ENCODE measurements around the gene SMURF2. TPM values are rescaled to one million over a fixed set of nuclear protein-coding genes. Genes with fewer than 3 reads are reported as not detected.

The SMURF2 gene
- total and polyA plus RNA-seq, 2 of the 4 experiments (the other 2 are of a cell fraction) = 131 to 774 TPM

DNA sequence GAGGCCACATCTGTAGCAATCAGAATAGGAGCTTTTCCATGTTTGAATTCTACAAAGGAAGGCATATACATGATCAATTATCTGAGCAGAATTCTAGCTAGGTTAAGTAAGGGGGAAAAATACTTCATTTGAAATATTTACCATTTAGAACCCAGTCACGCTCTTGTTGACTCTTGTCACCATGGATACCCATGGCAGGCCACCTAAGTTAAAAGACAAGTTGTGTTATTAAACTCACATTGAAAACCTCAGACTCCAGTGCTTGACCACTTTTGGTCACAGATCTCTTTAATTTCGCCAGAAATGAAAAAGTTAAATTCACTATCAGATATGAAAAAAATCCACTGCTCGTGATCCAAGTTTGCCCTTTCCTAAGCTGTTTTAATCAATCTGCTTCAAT, 160.1 kb downstream of the SMURF2 start:
- no peak overlapping the region for H4K91ac ChIP-seq (ENCODE audit: insufficient read depth, low read depth, low read length)
- H4K5ac ChIP-seq (ENCODE audit: low read depth, low read length) = no peak overlapping the region
- H2BK120ac ChIP-seq (ENCODE audit: low read depth, low read length) = no peak overlapping the region
- H3K79me1 ChIP-seq (ENCODE audit: low read depth in 1 of 2, low read length in 2 of 2) = peaks cover 22 to 51% of the 10 kb centered on the region in 2 experiments
- H2AK5ac ChIP-seq (ENCODE audit: low read depth, low read length) = no peak overlapping the region
- ATAC-seq (ENCODE audit: low read depth) = no peak
- peaks cover 3% of the 10 kb centered on the region; the same call in 1 of the 2 replicates for H3K9me1 ChIP-seq (ENCODE audit: insufficient read depth, low read length)
- no peak overlapping the region for H3K9ac ChIP-seq (ENCODE audit: low read depth, low read length)
- dilution Hi-C loops (cut with HindIII; ENCODE audit: low sequenced_read_pairs, unreplicated experiment) (no loop called here), in situ Hi-C loops (cut with MboI; ENCODE audit: low sequenced_read_pairs) (no loop called here), intact Hi-C loops (cut with micrococcal nuclease) (no loop called here)
- no peak overlapping the region for H3K56ac ChIP-seq (ENCODE audit: extremely low read depth, insufficient read depth, low read length)
- no peak overlapping the region for H2BK20ac ChIP-seq (ENCODE audit: low read depth, low read length)
- H2BK15ac ChIP-seq (ENCODE audit: low read depth, low read length) = no peak overlapping the region
- H3K27ac ChIP-seq (ENCODE audit: insufficient read depth, low read length) = no peak overlapping the region
- no peak for TF ChIP-seq CHD1 (IDR thresholded peaks at IDR 0.05; ENCODE audit: low read depth, low read length)
- TF ChIP-seq RAD21 (IDR thresholded peaks at IDR 0.05; ENCODE audit: low read length) = no peak
- no peak for TF ChIP-seq NFE2L2 (IDR thresholded peaks at IDR 0.05; ENCODE audit: low read depth, low read length)
- ChIA-PET POLR2A (ENCODE audit: unreplicated experiment) (no interaction called here), CTCF (no interaction called here)
- H3K27me3 ChIP-seq (ENCODE audit: control insufficient read depth, insufficient read depth, low read length) = no peaks in the 10 kb centered on the region
- H3K23ac ChIP-seq (ENCODE audit: low read depth, low read length) = no peak overlapping the region
- WGBS, 2 experiments (ENCODE audit: extremely low coverage in 2 of 2, insufficient read length in 1 of 2) = 85% methylated on average over 2 of the region's 3 CpGs; no CpG with 5 or more reads in 1 of the 2 experiments
- peaks cover 52% of the 10 kb centered on the region for H3K36me3 ChIP-seq (ENCODE audit: control insufficient read depth, insufficient read depth, low read length)
- no peak overlapping the region for H2BK5ac ChIP-seq (ENCODE audit: low read depth, low read length, poor library complexity, severe bottlenecking)
- no peak for DNase-seq
- no peak overlapping the region for H3K4me2 ChIP-seq (ENCODE audit: low read depth, low read length)
- H2AFZ ChIP-seq (replicated peaks; ENCODE audit: low read length, poor library complexity) = no peak overlapping the region
- no peak overlapping the region for H3K18ac ChIP-seq (ENCODE audit: low read depth, low read length)
- H3K14ac ChIP-seq (replicated peaks; ENCODE audit: low read depth, low read length) = no peak overlapping the region
- H3K4ac ChIP-seq (ENCODE audit: low read depth, low read length) = no peak overlapping the region
- no peak overlapping the region for H3K4me3 ChIP-seq (ENCODE audit: insufficient read depth, low read depth, low read length)
- no TSS peak for BruUV-seq (replicated peaks)
- no peak overlapping the region for H4K8ac ChIP-seq (ENCODE audit: low read depth in 2 of 2, low read length in 2 of 2)
- no peak overlapping the region for H2AK9ac ChIP-seq (replicated peaks; ENCODE audit: low read depth, low read length, poor library complexity)
- no peaks in the 10 kb centered on the region for H3K9me3 ChIP-seq (ENCODE audit: control insufficient read depth, insufficient read depth, low read length)
- H4K20me1 ChIP-seq (ENCODE audit: insufficient read depth, low read length) = peaks cover 89% of the 10 kb centered on the region
- peaks cover 2% of the 10 kb centered on the region; the same call in 1 of the 2 replicates for H3K4me1 ChIP-seq (ENCODE audit: control insufficient read depth, insufficient read depth, low read length)

All from IMR-90 (cell line).